Germinal center (tissue), 1 donor: ENCODE results near the gene CCNA2.

Source experiments
- DNase-seq: peaks from one replicate; pipeline ENCODE4 v3.0.0; 2012; ENCODE audit warnings: mixed read lengths, low spot score

CCNA2 gene

GRCh38 chr4:121773883-121774282 lies 49.8 kb downstream of the CCNA2 start:
- no peak for DNase-seq

GRCh38 chr4:121771869-121772268 lies 51.8 kb downstream of the CCNA2 start:
- DNase-seq = no peak

- DNase-seq = no peak
These were observed 54.3 kb downstream of the CCNA2 start for GRCh38 chr4:121769341-121769740.

- no peak for DNase-seq
These were observed 56.5 kb downstream of the CCNA2 start for GRCh38 chr4:121767166-121767565.
